Esophagus muscularis mucosa (tissue), 4 donors: ENCODE results near the gene PCDHGB5.

Source experiments
- CTCF ChIP-seq, 3 experiments: fragments of 200-600 bp in 2 of 3; fragments of 450-650 bp in 1 of 3; sonication (generic) in 2 of 3; IDR thresholded peaks; one replicate each; pipeline ENCODE4 v1.5.1; 2017 to 2019; ENCODE audit warnings: antibody characterized with exemption in 3 of 3, mild to moderate bottlenecking in 2 of 3, moderate library complexity in 1 of 3
- EP300 ChIP-seq: sonication (generic); formaldehyde crosslinking; IDR thresholded peaks from one replicate; pipeline ENCODE4 v1.6.1; 2017; ENCODE audit warnings: antibody characterized with exemption
- POLR2A ChIP-seq: fragments of 450-650 bp; IDR thresholded peaks from one replicate; pipeline ENCODE4 v1.6.1; 2017; ENCODE audit warnings: antibody characterized with exemption, moderate library complexity, mild to moderate bottlenecking, low read depth
- POLR2AphosphoS5 ChIP-seq, 2 donors: sonication (generic); formaldehyde crosslinking; IDR thresholded peaks; one replicate each; pipeline ENCODE4 v1.6.1; 2017; ENCODE audit warnings: antibody characterized with exemption in 2 of 2

- no peak for TF ChIP-seq CTCF (IDR thresholded peaks at IDR 0.05)
- TF ChIP-seq EP300: no peak
- TF ChIP-seq POLR2A: no peak
- no peak for TF ChIP-seq POLR2AphosphoS5 (IDR thresholded peaks at IDR 0.05)
Observed at GRCh38 chr5:141392429-141393198, 5.1 kb upstream of the PCDHGB5 start, which contains the start of gene PCDHGA8.
